Subcutaneous abdominal adipose tissue (tissue), 5 donors: ENCODE data around the gene EVI5.
A peak's percentile ranks its signal among the peaks of the same experiment; 100 is the strongest.

ENCODE experiments used
- H3K27ac ChIP-seq: one replicate; pipeline ENCODE4 v1.7.0; 2013; ENCODE audit warnings: low read depth, mild to moderate bottlenecking, inconsistent platforms, low read length, moderate library complexity
- H3K27me3 ChIP-seq, 5 donors: one replicate each; pipeline ENCODE4 v1.7.0; 2013; ENCODE audit warnings: low read length in 5 of 5, inconsistent platforms in 1 of 5; ENCODE audit not compliant: control insufficient read depth in 5 of 5, insufficient read depth in 4 of 5
- H3K36me3 ChIP-seq, 5 donors: one replicate each; pipeline ENCODE4 v1.7.0; 2013; ENCODE audit warnings: low read length in 5 of 5; ENCODE audit not compliant: control insufficient read depth in 5 of 5, insufficient read depth in 5 of 5
- H3K4me1 ChIP-seq, 5 donors: one replicate each; pipeline ENCODE4 v1.7.0; 2013; ENCODE audit warnings: low read length in 5 of 5, mild to moderate bottlenecking in 3 of 5, moderate library complexity in 1 of 5; ENCODE audit not compliant: control insufficient read depth in 5 of 5, insufficient read depth in 5 of 5
- H3K4me3 ChIP-seq, 5 donors: one replicate each; pipeline ENCODE4 v1.7.0; 2013; ENCODE audit warnings: low read length in 5 of 5, low read depth in 1 of 5
- H3K9ac ChIP-seq, 5 donors: one replicate each; pipeline ENCODE4 v1.7.0; 2013; ENCODE audit warnings: low read length in 5 of 5, mild to moderate bottlenecking in 4 of 5, moderate library complexity in 3 of 5
- H3K9me3 ChIP-seq, 5 donors: one replicate each; pipeline ENCODE4 v1.7.0; 2013; ENCODE audit warnings: low read length in 5 of 5; ENCODE audit not compliant: control insufficient read depth in 5 of 5
- donor health status: healthy.
- donor health status: healthy.
- donor health status: healthy.
- donor health status: healthy.
- donor health status: healthy.

Gene EVI5

GRCh38 chr1:92493139-92493538 is 291.8 kb downstream of the EVI5 start:
- H3K27me3 ChIP-seq, result peaks cover 0 to 4% (median 0%) of the 10 kb centered on the region in 5 donors
- no peak overlapping the region for H3K9ac ChIP-seq
- no peak overlapping the region for H3K27ac ChIP-seq
- H3K36me3 ChIP-seq, result no peaks in the 10 kb centered on the region
- no peak overlapping the region for H3K4me3 ChIP-seq
- H3K9me3 ChIP-seq, result no peaks in the 10 kb centered on the region
- no peaks in the 10 kb centered on the region for H3K4me1 ChIP-seq

- H3K27me3 ChIP-seq, result peaks cover 12 to 33% (median 19%) of the 10 kb centered on the region in 5 donors
- no peak overlapping the region for H3K9ac ChIP-seq
- H3K4me3 ChIP-seq, result no peak overlapping the region
- no peaks in the 10 kb centered on the region for H3K36me3 ChIP-seq
- H3K4me1 ChIP-seq, result peaks cover 2 to 31% (median 28%) of the 10 kb centered on the region in 5 donors
- H3K27ac ChIP-seq, result no peak overlapping the region
- no peaks in the 10 kb centered on the region for H3K9me3 ChIP-seq
These were observed 296.1 kb downstream of the EVI5 start for GRCh38 chr1:92488832-92489231.

- Histone ChIP-seq H3K4me1 (peaks cover 2 to 35% (median 32%) of the 10 kb centered on the region in 5 donors), H3K9me3 (no peaks in the 10 kb centered on the region), H3K9ac (no peak overlapping the region), H3K4me3 (no peak overlapping the region), H3K36me3 (no peaks in the 10 kb centered on the region), H3K27ac (no peak overlapping the region), H3K27me3 (peaks cover 16 to 38% (median 23%) of the 10 kb centered on the region in 5 donors)
These were observed 296.5 kb downstream of the EVI5 start for GRCh38 chr1:92488416-92488815.

GRCh38 chr1:92487078-92487605 is 297.8 kb downstream of the EVI5 start:
- H3K27ac ChIP-seq, result no peak overlapping the region
- peaks cover 26 to 50% (median 35%) of the 10 kb centered on the region in 5 donors for H3K27me3 ChIP-seq
- no peaks in the 10 kb centered on the region for H3K9me3 ChIP-seq
- peaks cover 2 to 48% (median 45%) of the 10 kb centered on the region in 5 donors for H3K4me1 ChIP-seq
- no peaks in the 10 kb centered on the region for H3K36me3 ChIP-seq
- H3K9ac ChIP-seq, result no peak overlapping the region
- H3K4me3 ChIP-seq, result peak overlapping the region in 4 of 5 donors; percentile 61 to 73 (median 62)

GRCh38 chr1:92486251-92487077 is 298.4 kb downstream of the EVI5 start, which contains the start of gene GFI1:
GFI1 (minus strand) TSS chr1:92486925; CDS start chr1:92483487, 3,438 bp downstream.
- Histone ChIP-seq H3K9me3 (no peaks in the 10 kb centered on the region), H3K36me3 (no peaks in the 10 kb centered on the region), H3K4me1 (peaks cover 2 to 55% (median 52%) of the 10 kb centered on the region in 5 donors), H3K9ac (no peak within 1 kb of the TSS), H3K27me3 (peaks cover 26 to 55% (median 42%) of the 10 kb centered on the region in 5 donors), H3K27ac (no peak within 1 kb of the TSS), H3K4me3 (peak within 1 kb of the TSS; percentile 55 to 73 (median 63))

- H3K4me3 ChIP-seq, result peak overlapping the region; percentile 61 to 73 (median 63)
- peaks cover 27 to 62% (median 50%) of the 10 kb centered on the region in 5 donors for H3K27me3 ChIP-seq
- peaks cover 2 to 63% (median 59%) of the 10 kb centered on the region in 5 donors for H3K4me1 ChIP-seq
- no peaks in the 10 kb centered on the region for H3K9me3 ChIP-seq
- H3K36me3 ChIP-seq, result no peaks in the 10 kb centered on the region
- H3K9ac ChIP-seq, result peak overlapping the region in 1 of 5 donors; percentile 17
- no peak overlapping the region for H3K27ac ChIP-seq
These were observed 299.3 kb downstream of the EVI5 start for GRCh38 chr1:92485381-92486250.

GRCh38 chr1:92484472-92485380 is 300.2 kb downstream of the EVI5 start:
- H3K9ac ChIP-seq, result peak overlapping the region in 2 of 5 donors; percentile 17 to 55
- peak overlapping the region; percentile 61 to 73 (median 63) for H3K4me3 ChIP-seq
- peaks cover 33 to 70% (median 53%) of the 10 kb centered on the region in 5 donors for H3K27me3 ChIP-seq
- H3K27ac ChIP-seq, result no peak overlapping the region
- no peaks in the 10 kb centered on the region for H3K9me3 ChIP-seq
- no peaks in the 10 kb centered on the region for H3K36me3 ChIP-seq
- H3K4me1 ChIP-seq, result peaks cover 2 to 66% (median 59%) of the 10 kb centered on the region in 5 donors

GRCh38 chr1:92483610-92484471 is 301.1 kb downstream of the EVI5 start:
- peak overlapping the region in 4 of 5 donors; percentile 61 to 73 (median 64) for H3K4me3 ChIP-seq
- H3K4me1 ChIP-seq, result peaks cover 2 to 66% (median 59%) of the 10 kb centered on the region in 5 donors
- H3K36me3 ChIP-seq, result no peaks in the 10 kb centered on the region
- H3K27ac ChIP-seq, result no peak overlapping the region
- no peaks in the 10 kb centered on the region for H3K9me3 ChIP-seq
- peak overlapping the region in 1 of 5 donors; percentile 17 for H3K9ac ChIP-seq
- peaks cover 33 to 70% (median 53%) of the 10 kb centered on the region in 5 donors for H3K27me3 ChIP-seq
